Right cardiac atrium (tissue), 5 donors: ENCODE measurements around the gene LDB3. TPM values are rescaled to one million over a fixed set of nuclear protein-coding genes. Genes with fewer than 3 reads are reported as not detected.

Source experiments
- ATAC-seq, 2 donors: fragments of 200-7000 bp; cut with Tn5 transposase; one replicate each; pipeline versions ENCODE4 v1.8.0 to v1.9.1; 2020; ENCODE audit warnings: moderate library complexity in 2 of 2, mild to moderate bottlenecking in 1 of 2
- DNase-seq, 3 donors: peaks; one replicate each; pipeline ENCODE4 v3.0.0-alpha.2; 2020
- H3K27ac ChIP-seq: one replicate; pipeline ENCODE4 v1.5.1; 2013; ENCODE audit warnings: mild to moderate bottlenecking, low read length, control low read depth, moderate library complexity
- H3K27me3 ChIP-seq: one replicate; pipeline ENCODE4 v1.6.1; 2013; ENCODE audit not compliant: control insufficient read depth, insufficient read depth
- H3K4me1 ChIP-seq: one replicate; pipeline ENCODE4 v1.6.1; 2013; ENCODE audit warnings: low read length; ENCODE audit not compliant: control insufficient read depth, insufficient read depth
- H3K4me3 ChIP-seq: one replicate; pipeline ENCODE4 v1.5.1; 2013; ENCODE audit warnings: low read length, control low read depth
- H3K9me3 ChIP-seq: one replicate; pipeline ENCODE4 v1.6.1; 2013; ENCODE audit warnings: low read length; ENCODE audit not compliant: control insufficient read depth
- WGBS: extraction: QIAGEN DNeasy Blood & Tissue Kit; methylation state at CpG from one replicate; pipeline ENCODE4 v1.1.7; 2013; 5-methylcytosine and 5-hydroxymethylcytosine counted together
- intact Hi-C, 4 donors: fragments of 100-400 bp; cut with DNase I; formaldehyde crosslinking; loops; one replicate each; pipeline versions ENCODE4 v1.11.0 to v1.14.0; 2022 to 2023
- polyA plus RNA-seq: library from polyadenylated mRNA; stranded (reverse); fragments of 200-250 nt; gene quantifications from one replicate; pipeline ENCODE4 v1.2.3, GENCODE V29; 2013
- total RNA-seq, 4 donors: library from RNA; stranded (reverse); fragmentation: NEBNext Ultra II Directional; extraction: Animal tissue kit (Norgen Biotek cat#: 25700); gene quantifications; one replicate each; pipeline ENCODE4 v1.2.1, GENCODE V29; 2021
- donor health status: healthy with polysubstance abuse.
- donor health status: DM: no; HTN: yes; CAD: no.
- donor health status: DM: no; HTN: no; CAD: no.
- donor health status: DM: no; HTN: yes; CAD: no; lungs with severe emphysema.
- donor health status: DM: yes; HTN: yes; CAD: no.

Gene LDB3
- total and polyA plus RNA-seq, 5 donors, result 738 to 1,223 (median 953) TPM

DNA sequence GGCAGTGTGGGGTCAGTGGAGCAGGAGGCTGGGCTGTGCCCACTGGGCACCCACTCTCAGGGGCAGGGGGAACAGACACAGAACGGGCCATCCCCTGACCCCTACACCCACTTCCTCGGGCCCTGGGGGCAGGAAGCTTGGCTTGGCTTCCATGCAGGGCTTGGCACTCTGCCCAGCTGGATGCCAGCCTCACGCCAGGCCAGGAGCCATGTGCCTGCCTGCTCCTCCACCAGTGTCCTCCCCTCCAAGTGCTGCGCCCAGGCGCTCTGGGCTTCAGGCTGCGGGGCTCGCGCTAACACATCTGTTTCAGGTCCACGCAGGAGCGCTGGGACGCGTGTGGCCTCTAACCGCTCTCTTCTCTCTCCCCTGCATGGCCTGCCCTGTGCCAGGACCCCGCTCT, 12.7 kb downstream of the LDB3 start:
- intact Hi-C loops, result no loop called here
- 63% methylated on average over 14 of the region's 14 CpGs for WGBS
- Histone ChIP-seq H3K4me1 (no peaks in the 10 kb centered on the region), H3K4me3 (no peak overlapping the region), H3K27ac (peak overlapping the region; percentile 58), H3K27me3 (no peaks in the 10 kb centered on the region), H3K9me3 (no peaks in the 10 kb centered on the region)
- peak; percentile 59 to 90 (median 85) for DNase-seq
- peak; percentile 23 to 25 for ATAC-seq

DNA sequence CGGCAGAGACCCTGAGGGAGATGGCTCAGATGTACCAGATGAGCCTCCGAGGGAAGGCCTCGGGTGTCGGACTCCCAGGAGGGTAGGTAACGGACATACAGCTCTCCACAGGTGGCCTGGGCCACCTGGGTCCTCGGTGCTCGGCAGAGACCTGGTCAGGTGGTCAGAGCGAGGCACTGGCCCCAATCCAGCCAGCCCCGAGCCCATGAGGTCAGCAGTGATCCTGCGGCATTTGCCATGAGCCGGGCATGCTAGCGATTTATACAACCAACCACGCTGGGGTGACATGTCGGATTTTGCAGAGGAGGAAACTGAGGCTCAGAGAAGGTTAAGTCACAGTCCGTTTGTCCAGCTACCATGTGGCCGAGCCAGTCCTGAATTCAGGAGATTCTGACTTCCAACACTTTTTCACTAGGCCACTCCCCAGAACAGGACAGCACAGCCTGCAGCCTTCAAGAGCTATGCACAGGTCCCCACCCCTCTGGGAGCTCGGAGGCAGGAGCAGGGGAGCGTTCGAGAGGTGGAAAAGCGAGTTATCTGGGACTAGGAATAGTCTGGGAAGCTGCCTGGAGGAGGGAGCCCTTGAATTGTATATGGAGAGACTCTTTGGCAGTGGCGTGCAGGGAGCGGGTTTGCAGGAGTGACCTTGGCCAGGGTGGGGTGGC, 13.5 kb downstream of the LDB3 start:
- intact Hi-C loops, result no loop called here
- Histone ChIP-seq H3K27me3 (no peaks in the 10 kb centered on the region), H3K4me3 (no peak overlapping the region), H3K27ac (peak overlapping the region; percentile 31), H3K4me1 (no peaks in the 10 kb centered on the region), H3K9me3 (no peaks in the 10 kb centered on the region)
- no peak for ATAC-seq
- peak in 2 of 3 donors; percentile 51 to 58 for DNase-seq
- 73% methylated on average over 22 of the region's 22 CpGs for WGBS

DNA sequence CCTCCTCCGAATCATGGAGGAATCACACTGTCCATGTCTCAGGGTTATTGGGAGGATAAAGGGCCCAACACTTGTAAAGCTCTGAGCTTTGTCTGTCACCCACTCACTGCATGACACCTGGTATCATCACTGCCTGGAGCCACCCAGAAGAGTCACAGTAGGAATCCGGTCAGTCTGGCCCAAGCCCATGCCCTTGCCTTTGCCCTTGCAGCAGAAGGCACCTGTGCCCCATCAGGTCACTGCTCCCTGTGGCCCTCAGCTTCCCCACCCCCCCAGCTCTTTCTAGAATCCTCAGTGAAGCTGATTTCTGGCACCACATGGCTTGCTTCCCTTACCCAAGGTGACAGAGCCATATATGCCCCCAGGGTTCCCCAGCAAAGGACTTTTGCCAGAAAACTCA, 14.4 kb downstream of the LDB3 start:
- Histone ChIP-seq H3K9me3 (no peaks in the 10 kb centered on the region), H3K4me1 (no peaks in the 10 kb centered on the region), H3K4me3 (no peak overlapping the region), H3K27me3 (no peaks in the 10 kb centered on the region), H3K27ac (peak overlapping the region; percentile 31)
- WGBS, result 57% methylated on average over 2 of the region's 2 CpGs
- DNase-seq (peak in 2 of 3 donors; percentile 60 to 63), ATAC-seq (peak; percentile 1 to 8)
- intact Hi-C loops, result no loop called here

GRCh38 chr10:86684331-86685097, 16.2 kb downstream of the LDB3 start:
- WGBS, result 26% methylated on average over 9 of the region's 9 CpGs
- H3K9me3 ChIP-seq, result no peaks in the 10 kb centered on the region
- DNase-seq (peak; percentile 69 to 91 (median 82)), ATAC-seq (peak; percentile 43 to 44)
- no peaks in the 10 kb centered on the region for H3K4me1 ChIP-seq
- intact Hi-C loops, result no loop called here
- H3K27ac ChIP-seq, result peak overlapping the region; percentile 77
- no peaks in the 10 kb centered on the region for H3K27me3 ChIP-seq
- H3K4me3 ChIP-seq, result no peak overlapping the region

DNA sequence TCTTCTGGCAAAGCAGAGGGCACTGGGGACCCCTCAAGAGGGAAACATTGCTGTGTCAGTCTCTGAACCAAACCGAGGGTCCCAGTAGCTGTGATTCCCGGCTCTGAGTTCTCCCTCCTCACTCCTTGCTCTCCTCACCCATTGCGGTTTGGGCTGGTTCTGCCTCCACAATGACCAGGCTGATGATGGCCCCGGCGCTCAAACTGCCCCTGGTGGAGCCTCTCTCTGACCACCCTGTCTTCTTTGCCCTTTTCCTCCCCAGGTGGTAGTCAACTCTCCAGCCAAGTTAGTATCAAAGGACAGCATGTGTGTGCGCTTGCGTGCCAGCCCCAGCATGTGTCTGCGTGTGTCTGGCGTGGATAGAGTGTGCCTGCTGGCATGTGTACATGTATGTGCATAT, 17.1 kb downstream of the LDB3 start:
- peak overlapping the region; percentile 77 for H3K27ac ChIP-seq
- 71% methylated on average over 9 of the region's 9 CpGs for WGBS
- ATAC-seq (no peak), DNase-seq (peak in 1 of 3 donors; percentile 44)
- no peaks in the 10 kb centered on the region for H3K27me3 ChIP-seq
- H3K4me1 ChIP-seq, result no peaks in the 10 kb centered on the region
- no peak overlapping the region for H3K4me3 ChIP-seq
- intact Hi-C loops, result no loop called here
- H3K9me3 ChIP-seq, result no peaks in the 10 kb centered on the region

- H3K27me3 ChIP-seq, result no peaks in the 10 kb centered on the region
- no peaks in the 10 kb centered on the region for H3K9me3 ChIP-seq
- H3K4me1 ChIP-seq, result no peaks in the 10 kb centered on the region
- DNase-seq (peak in 1 of 3 donors; percentile 60), ATAC-seq (no peak)
- H3K27ac ChIP-seq, result peak overlapping the region; percentile 77
- intact Hi-C loops, result no loop called here
- WGBS, result 67% methylated on average over 13 of the region's 13 CpGs
- H3K4me3 ChIP-seq, result no peak overlapping the region
Observed at GRCh38 chr10:86685893-86686632, 17.8 kb downstream of the LDB3 start.

DNA sequence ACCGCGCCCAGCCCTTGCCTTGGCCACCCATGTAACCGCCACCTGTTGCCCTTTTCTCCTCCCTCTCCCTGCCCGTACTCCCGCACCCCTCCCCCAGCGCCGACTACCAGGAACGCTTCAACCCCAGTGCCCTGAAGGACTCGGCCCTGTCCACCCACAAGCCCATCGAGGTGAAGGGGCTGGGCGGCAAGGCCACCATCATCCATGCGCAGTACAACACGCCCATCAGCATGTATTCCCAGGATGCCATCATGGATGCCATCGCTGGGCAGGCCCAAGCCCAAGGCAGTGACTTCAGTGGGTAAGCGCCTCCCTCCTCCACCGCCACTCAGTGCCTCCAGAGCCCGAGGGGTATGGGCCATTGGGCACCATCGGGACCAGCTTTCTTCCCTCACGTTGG, 18.7 kb downstream of the LDB3 start:
- DNase-seq (peak in 2 of 3 donors; percentile 71 to 76), ATAC-seq (no peak)
- WGBS, result 79% methylated on average over 19 of the region's 19 CpGs
- Histone ChIP-seq H3K4me1 (no peaks in the 10 kb centered on the region), H3K9me3 (no peaks in the 10 kb centered on the region), H3K27ac (peak overlapping the region; percentile 16), H3K4me3 (no peak overlapping the region), H3K27me3 (no peaks in the 10 kb centered on the region)
- intact Hi-C loops, result no loop called here

GRCh38 chr10:86687750-86688149, 19.4 kb downstream of the LDB3 start:
- DNase-seq (no peak), ATAC-seq (no peak)
- intact Hi-C loops, result no loop called here
- H3K9me3 ChIP-seq, result no peaks in the 10 kb centered on the region
- H3K27me3 ChIP-seq, result no peaks in the 10 kb centered on the region
- no peak overlapping the region for H3K4me3 ChIP-seq
- peak overlapping the region; percentile 13 for H3K27ac ChIP-seq
- 39% methylated on average over 4 of the region's 4 CpGs for WGBS
- no peaks in the 10 kb centered on the region for H3K4me1 ChIP-seq

DNA sequence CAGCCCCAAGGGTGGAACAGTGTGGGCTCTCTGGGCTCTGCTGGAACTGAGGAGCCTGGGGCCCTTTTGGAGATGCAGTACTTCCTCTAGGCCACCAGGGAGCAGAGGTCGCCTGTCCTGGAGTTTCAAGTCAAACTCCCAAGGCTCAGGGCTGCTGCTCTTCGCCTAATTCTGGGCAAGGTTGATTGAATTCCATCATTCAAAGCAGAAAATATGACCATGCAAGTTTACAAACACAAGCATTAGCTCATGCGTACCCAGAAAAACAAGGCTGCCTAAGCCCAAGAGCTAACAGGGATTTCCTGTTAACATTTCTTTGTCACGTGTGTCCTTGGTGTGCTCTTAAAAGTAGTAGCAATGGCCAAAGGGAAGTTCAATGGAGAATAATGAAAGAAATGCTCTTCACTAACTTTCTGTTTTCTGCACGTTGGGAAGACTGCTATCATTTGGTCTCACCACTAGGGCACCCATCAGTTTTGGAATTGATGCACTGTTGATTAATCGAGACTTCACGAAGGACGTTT, 20.1 kb downstream of the LDB3 start:
- DNase-seq, result peak; percentile 54 to 74 (median 70)
- H3K4me3 ChIP-seq, result no peak overlapping the region
- H3K4me1 ChIP-seq, result no peaks in the 10 kb centered on the region
- no peaks in the 10 kb centered on the region for H3K9me3 ChIP-seq
- ATAC-seq, result peak in 1 of 2 donors; percentile 9
- 20% methylated on average over 8 of the region's 8 CpGs for WGBS
- intact Hi-C loops, result no loop called here
- no peak overlapping the region for H3K27ac ChIP-seq
- H3K27me3 ChIP-seq, result no peaks in the 10 kb centered on the region

DNA sequence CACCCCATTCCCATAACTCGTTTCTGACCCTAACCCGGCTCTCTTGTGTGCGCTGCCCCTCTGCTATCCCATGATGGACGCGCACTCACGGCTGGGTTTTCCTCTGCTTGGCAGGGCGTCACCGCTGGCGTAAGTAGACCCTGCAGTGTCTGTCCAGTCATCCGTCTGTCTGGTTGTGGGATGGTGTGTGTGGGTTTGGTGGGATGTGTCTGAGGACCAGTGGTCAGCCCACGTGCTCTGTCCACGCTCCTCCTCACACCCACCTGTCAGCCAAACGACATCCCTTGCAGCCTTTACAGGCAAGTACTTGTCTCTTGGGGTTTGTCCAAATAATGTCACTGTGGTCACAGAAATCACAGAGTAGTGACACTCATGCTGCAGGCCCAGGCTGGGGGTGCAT, 20.8 kb downstream of the LDB3 start:
- ATAC-seq (no peak), DNase-seq (peak in 1 of 3 donors; percentile 65)
- Histone ChIP-seq H3K4me1 (no peaks in the 10 kb centered on the region), H3K4me3 (no peak overlapping the region), H3K9me3 (no peaks in the 10 kb centered on the region), H3K27ac (peak overlapping the region; percentile 7), H3K27me3 (no peaks in the 10 kb centered on the region)
- intact Hi-C loops, result no loop called here
- WGBS, result 78% methylated on average over 13 of the region's 13 CpGs
